ENCODE data around the gene PARVB. TPM values are rescaled to one million over a fixed set of nuclear protein-coding genes. Genes with fewer than 3 reads are reported as not detected.

PARVB gene
- total and polyA plus RNA-seq, 2 donors (not counting 3 experiments of a cell fraction or from before 2014, with no cell fraction given): 155 to 162 TPM

GRCh38 chr22:44118645-44119315, 94.7 kb downstream of the PARVB start:
- Histone ChIP-seq H4K20me1 (replicated peaks; ENCODE audit: control insufficient read depth, extremely low read depth, insufficient read depth, low read length) (no peaks in the 10 kb centered on the region), H3K4me1 (ENCODE audit: control insufficient read depth, extremely low read depth, insufficient read depth, low read length) (no peaks in the 10 kb centered on the region), H3K9ac (replicated peaks; ENCODE audit: extremely low read depth, insufficient read depth, low read length) (no peak overlapping the region), H3K9me3 (replicated peaks; ENCODE audit: control insufficient read depth, insufficient read depth, low read length) (no peaks in the 10 kb centered on the region), H3K27ac (ENCODE audit: insufficient read depth, low read depth, low read length) (no peak overlapping the region), H3K4me3 (replicated peaks in 1 of 3; ENCODE audit: insufficient read depth in 1 of 3, low read depth in 1 of 3, low read length in 3 of 3) (no peak overlapping the region), H3K9me1 (replicated peaks; ENCODE audit: control insufficient read depth, extremely low read depth, insufficient read depth, low read length) (no peaks in the 10 kb centered on the region), H3K27me3 (ENCODE audit: control insufficient read depth in 2 of 2, insufficient read depth in 2 of 2, low read length in 2 of 2) (no peaks in the 10 kb centered on the region), H3K36me3 (ENCODE audit: control insufficient read depth in 2 of 2, extremely low read depth in 1 of 2, insufficient read depth in 2 of 2, low read length in 2 of 2) (peaks cover 3 to 23% of the 10 kb centered on the region in 2 experiments), H2AFZ (ENCODE audit: low read depth, low read length) (no peak overlapping the region), H3K79me2 (ENCODE audit: control insufficient read depth, insufficient read depth, low read length) (peaks cover 4% of the 10 kb centered on the region), H3K4me2 (ENCODE audit: insufficient read depth, low read length) (no peak overlapping the region)
- intact Hi-C loops (cut with micrococcal nuclease) (no loop called here), dilution Hi-C loops (cut with MboI; ENCODE audit: extremely low pct_ligation_motif_present, low sequenced_read_pairs) (no loop called here)
- no TSS peak for BruUV-seq (replicated peaks)
- POLR2A ChIA-PET: no interaction called here
- CTCF ChIA-PET: interaction anchor here (0.7 to 1.6 kb wide), 4 partner anchors 9 to 126 kb away, joined by 3 to 5 read pairs (median 4); no protein-coding TSS in a partner anchor
- DNase-seq (ENCODE audit: low read depth, low spot score): no peak
- FAIRE-seq: no peak
- TF ChIP-seq MYC (IDR thresholded peaks at IDR 0.05; ENCODE audit: low read depth, low read length) (no peak), FOS (IDR thresholded peaks at IDR 0.05; ENCODE audit: borderline replicate concordance, insufficient read depth, low read length) (no peak), MAX (IDR thresholded peaks at IDR 0.05; ENCODE audit: insufficient read depth, insufficient read length) (no peak), POLR2A (IDR thresholded peaks at IDR 0.05; ENCODE audit: low read depth, low read length) (no peak), JUN (IDR thresholded peaks at IDR 0.05; ENCODE audit: borderline replicate concordance, insufficient read depth, insufficient read length, low read depth) (no peak), POLR2AphosphoS5 (IDR thresholded peaks at IDR 0.05; ENCODE audit: insufficient read depth, low read depth, low read length) (no peak), EZH2 (IDR thresholded peaks at IDR 0.05; ENCODE audit: borderline replicate concordance, low read depth, low read length, severe bottlenecking) (no peak), GATA2 (IDR thresholded peaks at IDR 0.05; ENCODE audit: insufficient read depth, insufficient read length, low read depth, low read length) (no peak), CTCF (IDR thresholded peaks at IDR 0.05; ENCODE audit: extremely low read depth in 1 of 2, insufficient read depth in 1 of 2, low read depth in 1 of 2, low read length in 2 of 2) (no peak)

All from endothelial cell of umbilical vein (primary cell).